Breast epithelium (tissue), 3 donors: ENCODE results near the gene CD2.

ENCODE experiments used
- POLR2A ChIP-seq: fragments of 450-650 bp; IDR thresholded peaks from one replicate; pipeline ENCODE4 v1.6.1; 2016; ENCODE audit warnings: antibody characterized with exemption, mild to moderate bottlenecking, moderate library complexity
- TF ChIP-seq, protein P1 (sequence below), 3 donors: fragments of 450-650 bp; IDR thresholded peaks; one replicate each; pipeline ENCODE4 v1.5.1; 2016 to 2017; ENCODE audit warnings: antibody characterized with exemption in 3 of 3, mild to moderate bottlenecking in 3 of 3, moderate library complexity in 3 of 3

DNA sequence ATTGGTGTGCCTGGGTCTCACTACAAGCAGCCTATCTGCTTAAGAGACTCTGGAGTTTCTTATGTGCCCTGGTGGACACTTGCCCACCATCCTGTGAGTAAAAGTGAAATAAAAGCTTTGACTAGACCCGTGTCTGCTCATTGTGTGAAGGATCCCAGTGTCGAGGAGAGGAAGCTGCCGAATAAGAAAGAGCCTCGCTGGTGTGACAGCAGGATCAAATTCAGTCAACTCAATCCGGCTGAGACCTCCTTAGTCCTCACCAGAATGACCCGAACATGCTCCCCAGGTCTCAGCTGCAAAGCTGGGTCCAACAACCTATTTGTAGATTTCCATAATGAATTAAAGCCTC is 14.8 kb downstream of the CD2 start:
- no peak for TF ChIP-seq POLR2A
- TF ChIP-seq, protein P1, sequence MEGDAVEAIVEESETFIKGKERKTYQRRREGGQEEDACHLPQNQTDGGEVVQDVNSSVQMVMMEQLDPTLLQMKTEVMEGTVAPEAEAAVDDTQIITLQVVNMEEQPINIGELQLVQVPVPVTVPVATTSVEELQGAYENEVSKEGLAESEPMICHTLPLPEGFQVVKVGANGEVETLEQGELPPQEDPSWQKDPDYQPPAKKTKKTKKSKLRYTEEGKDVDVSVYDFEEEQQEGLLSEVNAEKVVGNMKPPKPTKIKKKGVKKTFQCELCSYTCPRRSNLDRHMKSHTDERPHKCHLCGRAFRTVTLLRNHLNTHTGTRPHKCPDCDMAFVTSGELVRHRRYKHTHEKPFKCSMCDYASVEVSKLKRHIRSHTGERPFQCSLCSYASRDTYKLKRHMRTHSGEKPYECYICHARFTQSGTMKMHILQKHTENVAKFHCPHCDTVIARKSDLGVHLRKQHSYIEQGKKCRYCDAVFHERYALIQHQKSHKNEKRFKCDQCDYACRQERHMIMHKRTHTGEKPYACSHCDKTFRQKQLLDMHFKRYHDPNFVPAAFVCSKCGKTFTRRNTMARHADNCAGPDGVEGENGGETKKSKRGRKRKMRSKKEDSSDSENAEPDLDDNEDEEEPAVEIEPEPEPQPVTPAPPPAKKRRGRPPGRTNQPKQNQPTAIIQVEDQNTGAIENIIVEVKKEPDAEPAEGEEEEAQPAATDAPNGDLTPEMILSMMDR (IDR thresholded peaks at IDR 0.05) = no peak
